GM11168 (cell line): ENCODE results near the gene KCNK6.

Experiments
- in situ Hi-C: fragments of 300-500 bp; cut with MboI; formaldehyde crosslinking; loops from one replicate; pipeline ENCODE4 v1.12.0; 2022; ENCODE audit warnings: low sequenced_read_pairs; ENCODE audit not compliant: unreplicated experiment

The KCNK6 gene

DNA sequence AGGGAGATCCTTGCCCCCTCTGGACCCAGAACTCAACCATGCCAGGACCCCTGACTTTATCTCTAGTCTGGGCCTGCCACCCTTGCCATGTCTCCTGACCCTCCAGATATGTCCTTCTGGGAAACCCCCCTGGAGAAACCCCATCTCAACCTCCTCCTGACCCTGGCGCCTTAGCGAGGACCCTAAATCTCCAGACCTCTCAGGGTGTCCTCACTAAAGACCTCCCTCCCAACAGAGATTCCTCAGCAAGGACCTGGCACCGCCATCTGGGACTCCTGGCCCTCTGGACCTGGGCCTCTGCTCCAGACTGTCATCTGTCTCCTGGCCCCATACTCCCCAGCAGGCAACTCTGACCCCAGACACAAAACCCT lies 1.3 kb downstream of the KCNK6 start:
- in situ Hi-C loops: no loop called here

DNA sequence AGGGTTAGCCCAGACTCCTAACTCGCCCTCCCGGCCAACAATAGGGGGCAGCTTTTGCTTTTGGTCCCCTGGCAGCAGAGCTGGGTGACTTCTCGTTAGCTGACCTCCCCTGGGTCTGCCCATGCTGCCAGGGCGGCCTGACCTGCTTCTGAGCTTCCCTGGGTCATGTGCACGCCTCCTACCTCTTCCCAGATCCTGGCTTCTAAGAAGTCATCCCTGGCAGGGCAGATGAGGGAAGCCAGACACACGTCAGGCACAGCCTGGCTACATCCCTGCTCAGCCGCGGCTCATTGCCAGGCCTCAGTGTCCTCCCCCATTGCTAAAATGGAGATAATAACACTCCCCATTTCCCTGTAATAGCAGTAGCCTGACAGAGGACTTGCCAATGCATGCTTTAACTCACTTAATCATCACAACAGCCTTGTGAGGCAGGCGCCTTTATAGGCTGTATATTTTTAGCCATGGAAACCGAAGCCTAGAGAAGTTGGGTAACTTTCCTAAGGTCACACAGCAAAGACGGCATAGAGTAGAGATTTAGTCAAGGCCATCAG lies 2.1 kb downstream of the KCNK6 start:
- in situ Hi-C loops: no loop called here

DNA sequence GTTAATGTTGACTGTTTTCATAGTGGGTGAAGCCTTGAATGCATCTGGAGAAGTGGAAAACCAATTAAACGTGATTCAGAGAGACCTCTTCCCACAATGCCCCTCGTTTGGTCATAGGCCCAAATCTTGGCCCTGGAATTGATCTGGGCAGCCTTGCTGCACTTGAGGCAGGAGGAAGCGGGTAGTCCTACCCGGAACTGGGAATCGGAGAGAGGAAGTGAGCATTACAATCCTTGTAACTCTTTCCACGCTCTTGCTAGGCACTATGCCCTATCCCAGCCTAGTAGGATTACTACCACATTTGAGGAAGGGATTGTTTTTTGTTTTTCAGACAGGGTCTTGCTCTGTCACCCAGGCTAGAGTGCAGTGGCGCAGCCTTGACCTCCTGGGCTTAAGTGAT lies 3.6 kb downstream of the KCNK6 start:
- in situ Hi-C loops: no loop called here

DNA sequence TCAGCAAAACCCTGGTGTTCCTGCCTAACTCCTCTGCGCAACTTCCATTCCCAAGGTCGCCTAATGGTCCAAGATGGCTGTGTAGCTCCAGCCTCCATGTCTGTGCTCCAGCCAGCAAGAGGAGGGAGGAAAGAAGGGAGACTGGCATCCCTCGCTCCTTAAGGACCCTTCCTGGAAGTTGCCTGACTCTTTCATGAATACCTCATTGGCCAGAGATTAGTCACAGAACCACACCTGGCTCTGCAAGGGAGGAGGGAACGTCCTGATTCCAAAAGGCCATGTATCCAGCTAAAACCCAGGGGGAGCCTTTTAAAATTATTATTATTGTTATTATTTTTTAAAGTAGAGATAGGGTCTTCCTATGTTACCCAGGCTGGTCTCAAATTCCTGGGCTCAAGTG lies 4.8 kb downstream of the KCNK6 start:
- in situ Hi-C loops: no loop called here

DNA sequence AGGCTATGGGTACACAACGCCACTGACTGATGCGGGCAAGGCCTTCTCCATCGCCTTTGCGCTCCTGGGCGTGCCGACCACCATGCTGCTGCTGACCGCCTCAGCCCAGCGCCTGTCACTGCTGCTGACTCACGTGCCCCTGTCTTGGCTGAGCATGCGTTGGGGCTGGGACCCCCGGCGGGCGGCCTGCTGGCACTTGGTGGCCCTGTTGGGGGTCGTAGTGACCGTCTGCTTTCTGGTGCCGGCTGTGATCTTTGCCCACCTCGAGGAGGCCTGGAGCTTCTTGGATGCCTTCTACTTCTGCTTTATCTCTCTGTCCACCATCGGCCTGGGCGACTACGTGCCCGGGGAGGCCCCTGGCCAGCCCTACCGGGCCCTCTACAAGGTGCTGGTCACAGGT lies 6.9 kb downstream of the KCNK6 start:
- in situ Hi-C loops: no loop called here

DNA sequence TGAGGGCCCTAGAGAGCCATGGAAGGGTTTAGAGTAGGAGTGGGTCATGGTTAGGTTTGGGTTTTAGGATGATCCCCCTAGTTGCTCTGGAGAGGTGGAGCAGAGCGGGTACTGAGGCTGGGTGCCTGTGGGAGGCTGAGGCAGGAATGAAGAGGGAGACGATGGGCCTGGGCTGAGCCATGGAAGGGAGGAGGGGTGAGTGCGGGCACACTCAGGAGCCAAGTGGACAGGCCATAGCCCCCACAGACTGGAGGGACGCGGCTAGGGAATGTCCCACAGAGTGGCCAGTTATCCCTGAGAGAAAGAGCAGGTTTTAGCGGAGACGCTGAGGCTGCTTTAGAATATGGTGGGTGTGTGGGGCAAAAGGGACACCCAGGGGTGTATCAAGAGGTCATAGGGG lies 10.0 kb downstream of the KCNK6 start:
- in situ Hi-C loops: loop anchor here (5.0 to 10.0 kb wide), 2 partner anchors 87 to 425 kb away; partner anchors contain the start of genes SIPA1L3 and WDR87

DNA sequence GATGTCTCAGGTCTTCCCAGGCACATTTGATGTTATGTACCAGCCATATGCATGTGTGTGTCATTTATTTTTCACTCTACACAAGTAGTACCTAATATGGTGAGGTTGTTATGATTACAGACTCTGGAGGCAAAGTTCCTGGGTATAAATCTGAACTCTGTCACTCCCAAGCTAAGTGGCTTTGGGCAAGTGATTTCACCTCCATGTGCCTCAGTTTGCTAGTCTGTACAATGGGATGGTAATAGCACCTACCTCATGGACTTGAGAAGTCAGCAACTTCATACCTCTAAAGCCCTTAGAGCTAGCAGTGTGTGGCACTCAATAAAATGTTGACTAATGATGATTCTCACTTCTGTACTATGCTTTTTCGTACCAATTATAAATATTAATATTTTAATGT lies 12.1 kb downstream of the KCNK6 start:
- in situ Hi-C loops: loop anchor here (5.0 to 10.0 kb wide), 2 partner anchors 89 to 427 kb away; partner anchors contain the start of genes SIPA1L3 and WDR87

DNA sequence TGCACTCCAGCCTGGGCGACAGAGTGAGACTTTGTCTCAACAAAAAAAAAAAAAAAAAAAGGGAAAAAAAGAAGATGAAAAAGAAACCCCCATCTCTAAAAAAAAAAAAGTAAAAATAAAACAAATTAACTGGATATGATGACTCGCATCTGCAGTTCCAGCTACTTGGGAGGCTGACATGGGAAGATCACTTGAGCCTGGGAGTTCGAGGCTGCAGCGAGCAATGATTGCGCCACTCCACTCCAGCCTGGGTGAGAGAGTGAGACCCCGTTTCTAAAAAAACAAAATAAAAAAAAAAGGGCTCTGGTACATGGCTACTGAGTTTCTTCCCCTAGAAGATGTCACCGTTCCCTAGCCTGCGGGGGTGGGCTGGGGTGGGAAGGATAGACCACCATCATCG lies 13.6 kb downstream of the KCNK6 start:
- in situ Hi-C loops: loop anchor here (5.0 to 10.0 kb wide), 2 partner anchors 91 to 428 kb away; partner anchors contain the start of genes SIPA1L3 and WDR87

DNA sequence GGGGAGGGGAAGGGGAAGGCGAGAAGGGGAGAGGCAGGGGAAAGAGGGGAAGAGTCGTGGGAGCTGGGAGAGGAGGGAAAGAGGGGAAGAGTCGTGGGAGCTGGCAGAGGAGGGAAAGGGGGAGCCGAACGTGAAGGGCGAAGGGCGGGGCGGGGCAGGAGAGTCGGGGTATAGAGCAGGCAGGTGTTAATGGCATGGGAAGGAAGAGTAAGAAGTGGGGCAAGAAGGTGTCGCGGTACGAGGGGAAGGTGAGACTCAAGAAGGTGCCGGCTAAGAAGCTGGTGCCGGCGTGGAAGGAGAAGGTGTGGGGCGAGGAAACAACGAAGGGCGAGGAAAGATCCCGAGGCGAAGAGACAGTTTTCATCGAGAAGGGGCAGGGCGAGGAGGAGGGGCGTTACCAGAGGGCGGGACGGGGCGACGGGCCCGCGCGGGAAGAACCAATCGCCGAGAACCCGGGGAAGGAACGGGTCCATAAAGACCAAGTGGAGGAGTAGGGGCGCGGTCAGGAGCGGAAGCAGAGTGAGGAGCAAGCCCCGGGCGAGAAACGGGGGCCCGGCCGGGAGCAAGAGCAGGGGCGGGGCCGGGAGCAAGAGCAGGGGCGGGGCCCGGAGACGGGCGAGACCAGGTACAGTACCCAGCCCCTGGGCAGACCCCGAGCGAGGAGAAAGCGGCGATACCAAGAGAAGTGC lies 16.4 kb downstream of the KCNK6 start:
- in situ Hi-C loops: loop anchor here (10.0 kb wide), 1 partner anchor 431 kb away; the partner anchor contains the start of genes SIPA1L3 and WDR87

DNA sequence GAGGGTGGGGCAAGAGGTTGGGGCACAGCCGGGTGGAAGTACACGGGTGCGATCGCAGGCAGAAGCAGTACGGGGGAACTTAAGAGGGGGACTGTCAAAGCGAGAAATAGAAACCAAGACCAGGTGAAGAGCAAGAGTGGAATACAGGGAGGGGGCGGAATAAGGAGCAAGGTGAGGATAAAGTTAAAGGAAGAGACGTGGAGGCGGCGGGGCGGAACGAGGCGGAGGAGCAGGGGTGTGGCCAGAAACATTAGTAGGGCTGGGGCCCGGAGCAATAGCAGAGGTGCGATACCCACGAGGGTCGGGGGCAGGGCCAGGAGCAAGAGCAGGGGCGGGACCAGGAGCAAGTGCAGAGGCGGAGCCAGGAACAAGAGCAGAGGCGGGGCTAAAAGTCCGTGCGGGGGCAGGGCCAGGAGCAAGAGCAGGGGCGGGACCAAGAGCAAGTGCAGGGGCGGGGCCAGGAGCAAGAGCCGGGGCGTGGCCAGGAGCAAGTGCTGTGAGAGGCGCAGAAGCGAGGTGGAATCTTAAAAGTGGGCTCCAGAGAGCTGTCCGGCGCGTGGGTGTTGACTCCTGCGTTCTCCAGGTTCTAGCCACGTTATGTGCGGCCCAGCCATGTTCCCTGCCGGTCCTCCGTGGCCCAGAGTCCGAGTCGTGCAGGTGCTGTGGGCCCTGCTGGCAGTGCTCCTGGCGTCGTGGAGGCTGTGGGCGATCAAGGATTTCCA lies 17.2 kb downstream of the KCNK6 start:
- in situ Hi-C loops: loop anchor here (10.0 kb wide), 1 partner anchor 432 kb away; the partner anchor contains the start of genes SIPA1L3 and WDR87

DNA sequence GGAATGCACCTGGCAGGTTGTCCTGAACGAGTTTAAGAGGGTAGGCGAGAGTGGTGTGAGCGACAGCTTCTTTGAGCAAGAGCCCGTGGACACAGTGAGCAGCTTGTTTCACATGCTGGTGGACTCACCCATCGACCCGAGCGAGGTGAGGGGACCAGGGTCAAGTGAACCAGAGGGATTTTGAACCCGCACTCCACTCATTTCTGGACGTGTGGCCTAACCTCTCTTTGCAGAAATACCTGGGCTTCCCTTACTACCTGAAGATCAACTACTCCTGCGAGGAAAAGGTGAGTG lies 17.7 kb downstream of the KCNK6 start:
- in situ Hi-C loops: loop anchor here (10.0 kb wide), 1 partner anchor 433 kb away; the partner anchor contains the start of genes SIPA1L3 and WDR87

DNA sequence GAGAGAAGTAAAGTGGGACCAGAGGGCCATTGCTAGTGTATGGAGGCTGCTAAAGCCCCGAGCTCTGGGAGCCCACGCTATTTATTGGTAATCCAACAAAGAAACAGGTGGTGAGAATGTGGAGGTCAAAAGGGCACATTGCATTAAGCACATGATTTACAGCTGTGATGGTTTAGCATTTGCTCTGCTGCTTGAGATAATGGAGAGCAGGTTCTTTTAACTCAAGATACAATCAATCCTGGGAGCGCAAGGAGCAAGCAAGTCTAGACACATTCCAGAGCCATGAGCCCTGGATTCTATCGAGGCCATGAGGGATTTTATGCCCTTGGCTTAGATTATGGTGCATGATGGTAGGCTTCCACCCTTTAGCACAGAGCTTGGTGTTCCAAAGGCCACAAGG lies 19.4 kb downstream of the KCNK6 start:
- in situ Hi-C loops: loop anchor here (10.0 kb wide), 1 partner anchor 434 kb away; the partner anchor contains the start of genes SIPA1L3 and WDR87

DNA sequence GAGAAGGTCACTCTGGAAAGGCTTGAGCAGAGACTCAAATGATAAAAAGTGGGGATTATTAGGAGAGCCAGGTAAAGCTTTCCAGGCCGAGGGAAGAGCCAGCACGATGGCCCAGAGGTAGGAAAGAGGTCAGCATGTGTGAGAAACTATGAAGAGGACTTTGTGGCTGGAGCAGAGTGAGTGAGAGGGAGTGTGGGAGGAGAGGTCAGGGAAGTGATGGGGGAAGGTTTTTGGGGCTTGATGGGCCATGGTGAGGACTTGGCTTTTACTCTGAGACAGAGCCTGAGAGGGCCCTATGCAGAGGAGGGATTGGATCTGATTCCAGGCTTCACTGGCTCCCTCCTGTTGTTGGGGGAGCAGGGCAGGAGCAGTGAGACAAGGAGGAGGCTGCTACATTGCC lies 21.3 kb downstream of the KCNK6 start:
- in situ Hi-C loops: no loop called here

DNA sequence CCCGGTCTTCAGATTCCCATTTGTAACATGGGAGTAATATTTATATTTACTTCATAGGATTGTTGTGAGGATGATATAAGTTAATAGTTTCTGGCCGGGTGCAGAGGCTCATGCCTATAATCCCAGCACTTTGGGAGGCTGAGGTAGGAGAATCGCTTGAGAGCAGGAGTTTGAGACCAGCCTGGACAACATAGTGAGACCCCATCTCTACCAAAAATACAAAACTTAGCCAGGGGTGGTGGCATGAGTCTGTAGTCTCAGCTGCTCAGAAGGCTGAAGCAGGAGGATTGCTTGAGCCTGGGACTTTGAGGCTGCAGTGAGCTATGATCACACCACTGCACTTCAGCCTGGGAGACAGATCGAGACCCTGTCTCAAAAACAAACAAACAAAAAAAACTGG lies 27.2 kb downstream of the KCNK6 start:
- in situ Hi-C loops: no loop called here

DNA sequence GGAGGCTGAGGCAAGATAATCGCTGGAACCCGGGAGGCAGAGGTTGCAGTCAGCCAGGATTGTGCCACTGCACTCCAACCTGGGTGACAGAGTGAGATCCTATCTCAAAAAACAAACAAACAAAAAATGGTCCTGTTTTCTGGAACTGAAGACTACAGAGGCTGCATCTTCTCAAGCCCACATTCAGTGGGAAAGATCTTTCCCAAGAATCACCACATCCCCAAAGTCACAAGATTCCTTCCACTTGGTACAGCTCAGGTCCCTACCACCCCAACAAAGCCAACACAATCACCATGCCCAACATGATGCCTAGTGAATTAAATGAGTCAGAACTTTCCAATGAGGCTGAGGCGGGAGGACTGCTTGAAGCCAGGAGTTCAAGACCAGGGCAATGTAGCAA lies 31.2 kb downstream of the KCNK6 start:
- in situ Hi-C loops: no loop called here

DNA sequence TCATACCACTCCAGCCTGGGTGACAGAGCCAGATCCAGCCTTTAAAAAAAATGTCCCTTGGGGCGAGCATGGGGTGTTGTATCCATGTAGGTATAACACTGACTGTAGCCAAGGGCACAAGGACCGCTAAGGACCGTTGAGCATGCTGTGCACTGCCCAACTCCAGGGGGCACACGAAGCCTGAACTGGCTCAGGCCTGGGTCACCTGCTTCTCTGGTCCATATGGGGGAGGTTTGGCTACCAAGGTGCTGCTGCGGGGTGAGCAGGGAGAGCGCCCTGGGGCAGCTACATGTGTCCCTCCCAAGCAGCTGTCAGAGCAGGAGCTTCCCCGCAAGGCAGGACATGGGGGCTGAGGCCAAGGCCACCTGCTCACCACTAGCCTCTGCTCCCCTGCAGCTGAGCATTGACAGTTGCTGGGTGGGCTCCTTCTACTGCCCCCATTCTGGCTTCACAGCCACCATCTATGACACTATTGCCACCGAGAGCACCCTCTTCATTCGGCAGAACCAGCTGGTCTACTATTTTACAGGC lies 32.3 kb downstream of the KCNK6 start:
- in situ Hi-C loops: no loop called here

DNA sequence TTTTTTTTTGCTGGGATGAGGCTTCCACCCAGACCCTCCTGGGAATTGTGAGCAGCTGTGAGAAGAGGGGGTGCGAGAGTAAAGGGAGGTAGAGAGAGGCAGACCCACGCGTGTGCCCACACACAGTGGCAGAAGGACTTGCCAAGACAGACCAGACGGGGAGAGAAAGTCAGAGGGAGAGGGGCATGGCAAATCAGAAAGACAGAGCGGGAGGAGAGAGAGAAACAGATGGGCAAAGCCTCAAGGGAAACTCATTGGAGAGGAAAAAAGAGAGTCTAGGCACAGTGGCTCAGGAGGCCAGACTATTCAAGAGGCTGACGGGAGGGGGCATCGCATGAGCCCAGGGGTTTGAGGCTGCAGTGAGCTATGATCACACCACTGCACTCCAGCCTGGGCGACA lies 33.0 kb downstream of the KCNK6 start:
- in situ Hi-C loops: no loop called here

DNA sequence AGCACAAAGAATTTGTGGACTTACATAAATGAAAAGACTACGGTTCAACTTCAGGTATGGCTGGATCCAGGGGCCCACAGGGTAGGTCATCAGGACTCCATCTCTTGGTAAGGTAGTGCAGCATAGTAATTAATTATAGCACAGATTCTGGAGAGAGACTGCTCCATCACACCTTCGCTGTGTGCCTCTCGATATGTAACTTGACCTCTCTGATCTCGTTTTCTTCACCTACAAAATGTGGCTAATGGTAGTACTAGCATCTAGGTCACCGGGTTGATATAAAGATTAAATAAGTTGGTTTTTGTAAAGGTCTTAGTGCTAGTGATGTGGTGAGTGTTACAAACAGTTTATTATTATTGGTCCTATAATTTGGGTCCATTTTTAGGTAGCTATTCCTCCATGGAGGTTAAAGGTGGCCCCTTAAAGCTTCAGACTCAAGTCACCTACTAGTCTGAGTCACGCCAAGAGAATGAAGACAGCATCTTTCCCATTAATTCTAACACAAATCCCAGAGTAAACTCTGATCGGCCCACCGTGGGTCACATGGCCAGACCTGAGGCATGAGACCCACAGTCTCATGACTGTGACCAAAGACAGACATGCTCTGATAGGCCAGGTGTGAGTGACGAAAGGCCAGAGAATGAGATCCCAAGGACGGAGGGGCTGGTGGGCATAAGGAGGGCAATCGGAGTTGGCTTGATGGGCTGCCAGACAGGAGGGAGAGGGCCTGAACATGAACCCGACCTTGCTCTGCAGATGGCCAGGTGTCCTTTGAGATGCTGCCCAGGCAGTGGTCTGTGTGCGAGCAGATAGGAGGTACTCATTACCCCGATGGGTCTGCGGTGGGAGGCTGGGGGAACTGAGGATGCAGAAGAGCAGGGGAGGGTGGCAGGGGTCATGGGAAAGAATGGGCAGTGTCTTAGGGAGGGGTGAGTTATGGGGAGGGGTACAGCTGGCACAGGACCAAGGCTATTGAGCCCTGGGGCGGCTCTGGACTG lies 36.4 kb downstream of the KCNK6 start:
- in situ Hi-C loops: no loop called here

DNA sequence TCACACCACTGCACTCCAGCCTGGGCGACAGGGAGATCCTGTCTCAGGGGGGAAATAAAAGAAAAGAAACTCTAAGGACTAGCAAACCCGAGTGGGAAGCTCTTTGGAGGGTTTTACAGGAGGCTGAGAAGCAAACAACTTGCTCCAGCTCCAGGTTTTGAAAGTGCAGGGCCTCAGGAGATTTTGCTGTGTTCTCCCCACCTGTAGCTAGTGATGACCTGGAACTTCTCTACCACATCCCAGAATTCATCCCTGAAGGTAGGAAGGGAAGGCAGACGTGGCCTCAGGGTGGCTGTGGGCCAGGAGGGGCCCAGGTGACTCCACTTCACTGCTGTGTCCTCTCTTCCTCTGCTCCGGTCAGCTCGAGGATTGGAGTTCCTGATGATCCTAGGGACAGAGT lies 38.4 kb downstream of the KCNK6 start:
- in situ Hi-C loops: no loop called here
